ENCODE data around the gene VWA2.

GRCh38 chr10:114250716-114251115 is 11.7 kb downstream of the VWA2 start:
- TF ChIP-seq EZH2 (IDR thresholded peaks at IDR 0.05): no peak
- TF ChIP-seq POLR2AphosphoS5 (IDR thresholded peaks at IDR 0.05; ENCODE audit: borderline replicate concordance, low read depth, low read length): no peak
- no peak for TF ChIP-seq FOXP2 (optimal IDR thresholded peaks at IDR 0.05; ENCODE audit: control extremely low read depth, extremely low read length, insufficient read depth)
